IMR-90 (cell line): Measurements from ENCODE around the gene SDK1. TPM values are rescaled to one million over a fixed set of nuclear protein-coding genes. Genes with fewer than 3 reads are reported as not detected.

Experiments
- ATAC-seq: fragments of 200-7000 bp; cut with Tn5 transposase; 2 replicates; pipeline ENCODE4 v1.9.1; 2020; ENCODE audit warnings: low read depth, mild to moderate bottlenecking, moderate library complexity
- BruUV-seq: library from RNA; stranded (reverse); fragments of 400-500 nt; replicated peaks from 2 replicates; lab custom pipeline; 2021; lab: Mats Ljungman, UMichigan
- CTCF ChIA-PET: fragments of 300-600 bp; formaldehyde crosslinking; extraction: SDS; loops from one replicate; lab custom pipeline; 2021; ENCODE audit warnings: antibody characterized with exemption; lab: Yijun Ruan, JAX
- POLR2A ChIA-PET: fragments of 300-600 bp; sonication (Branson Sonifier 250); formaldehyde crosslinking; loops from one replicate; lab custom pipeline; 2022; ENCODE audit warnings: antibody characterized with exemption; ENCODE audit not compliant: unreplicated experiment; lab: Charles Lee
- DNase-seq: peaks from one replicate; pipeline ENCODE4 v3.0.0; 2013
- H2AFZ ChIP-seq: replicated peaks from 2 replicates; pipeline ENCODE3; 2013; ENCODE audit warnings: low read length, mild to moderate bottlenecking; ENCODE audit not compliant: poor library complexity
- H2AK5ac ChIP-seq: 2 replicates; pipeline ENCODE4 v1.6.1; 2013; ENCODE audit warnings: low read depth, low read length, inconsistent platforms
- H2AK9ac ChIP-seq: replicated peaks from 2 replicates; pipeline ENCODE3; 2013; ENCODE audit warnings: mild to moderate bottlenecking, low read depth, low read length, moderate library complexity; ENCODE audit not compliant: poor library complexity
- H2BK120ac ChIP-seq: 2 replicates; pipeline ENCODE4 v1.6.1; 2013; ENCODE audit warnings: low read depth, low read length, inconsistent platforms
- H2BK15ac ChIP-seq: 3 replicates; pipeline ENCODE4 v1.6.1; 2013; ENCODE audit warnings: low read depth, low read length, inconsistent platforms
- H2BK20ac ChIP-seq: 2 replicates; pipeline ENCODE4 v1.6.1; 2013; ENCODE audit warnings: low read depth, mild to moderate bottlenecking, inconsistent platforms, low read length, moderate library complexity
- H2BK5ac ChIP-seq: 2 replicates; pipeline ENCODE4 v1.6.1; 2013; ENCODE audit warnings: mild to moderate bottlenecking, low read depth, low read length, inconsistent platforms; ENCODE audit not compliant: poor library complexity, severe bottlenecking
- H3K14ac ChIP-seq: replicated peaks from 2 replicates; pipeline ENCODE4 v1.6.1; 2013; ENCODE audit warnings: low read depth, low read length, inconsistent platforms
- H3K18ac ChIP-seq: 2 replicates; pipeline ENCODE4 v1.6.1; 2013; ENCODE audit warnings: low read depth, low read length, control low read depth
- H3K23ac ChIP-seq: 2 replicates; pipeline ENCODE4 v1.6.1; 2013; ENCODE audit warnings: low read depth, low read length, inconsistent platforms
- H3K27ac ChIP-seq: 2 replicates; pipeline ENCODE4 v1.5.1; 2013; ENCODE audit warnings: mild to moderate bottlenecking, control low read depth, low read length; ENCODE audit not compliant: insufficient read depth
- H3K27me3 ChIP-seq: 2 replicates; pipeline ENCODE4 v1.6.1; 2013; ENCODE audit warnings: low read length; ENCODE audit not compliant: control insufficient read depth, insufficient read depth
- H3K36me3 ChIP-seq: 2 replicates; pipeline ENCODE4 v1.6.1; 2013; ENCODE audit warnings: low read length, mixed read lengths; ENCODE audit not compliant: control insufficient read depth, insufficient read depth
- H3K4ac ChIP-seq: 2 replicates; pipeline ENCODE4 v1.6.1; 2013; ENCODE audit warnings: low read depth, low read length, inconsistent platforms
- H3K4me1 ChIP-seq: 2 replicates; pipeline ENCODE4 v1.6.1; 2013; ENCODE audit warnings: low read length, mixed read lengths; ENCODE audit not compliant: control insufficient read depth, insufficient read depth
- H3K4me2 ChIP-seq: 2 replicates; pipeline ENCODE4 v1.6.1; 2013; ENCODE audit warnings: low read depth, mild to moderate bottlenecking, control low read depth, low read length, moderate library complexity
- H3K4me3 ChIP-seq: 2 replicates; pipeline ENCODE4 v1.5.1; 2013; ENCODE audit warnings: low read depth, mild to moderate bottlenecking, control low read depth, low read length, moderate library complexity; ENCODE audit not compliant: insufficient read depth
- H3K56ac ChIP-seq: 2 replicates; pipeline ENCODE4 v1.6.1; 2013; ENCODE audit warnings: low read length, inconsistent platforms; ENCODE audit not compliant: insufficient read depth; ENCODE audit errors: extremely low read depth
- H3K79me1 ChIP-seq, 2 experiments: 2 replicates each; pipeline ENCODE4 v1.6.1; 2013; ENCODE audit warnings: low read length in 2 of 2, inconsistent platforms in 1 of 2, low read depth in 1 of 2
- H3K9ac ChIP-seq: 2 replicates; pipeline ENCODE4 v1.6.1; 2013; ENCODE audit warnings: low read depth, low read length, control low read depth
- H3K9me1 ChIP-seq: 2 replicates; pipeline ENCODE4 v1.6.1; 2013; ENCODE audit warnings: low read length, inconsistent platforms; ENCODE audit not compliant: insufficient read depth
- H3K9me3 ChIP-seq: 2 replicates; pipeline ENCODE4 v1.6.1; 2013; ENCODE audit warnings: low read length; ENCODE audit not compliant: control insufficient read depth, insufficient read depth
- H4K20me1 ChIP-seq: 2 replicates; pipeline ENCODE4 v1.6.1; 2013; ENCODE audit warnings: low read length, inconsistent platforms; ENCODE audit not compliant: insufficient read depth
- H4K5ac ChIP-seq: 2 replicates; pipeline ENCODE4 v1.6.1; 2013; ENCODE audit warnings: mild to moderate bottlenecking, low read depth, low read length, control low read depth
- H4K8ac ChIP-seq, 2 experiments: 2 replicates each; pipeline ENCODE4 v1.6.1; 2013; ENCODE audit warnings: low read depth in 2 of 2, low read length in 2 of 2, control low read depth in 1 of 2, inconsistent platforms in 1 of 2
- H4K91ac ChIP-seq: 2 replicates; pipeline ENCODE4 v1.6.1; 2013; ENCODE audit warnings: low read depth, low read length, inconsistent platforms; ENCODE audit not compliant: insufficient read depth
- WGBS, 2 experiments: methylation state at CpG; one replicate each; pipeline versions ENCODE4 v1.1.5 to v1.1.7; 2013; ENCODE audit warnings: missing lambda C conversion rate in 2 of 2; ENCODE audit not compliant: insufficient read length in 1 of 2; ENCODE audit errors: extremely low coverage in 2 of 2; 5-methylcytosine and 5-hydroxymethylcytosine counted together
- dilution Hi-C: fragments of 300-500 bp; cut with HindIII; formaldehyde crosslinking; loops from one replicate; pipeline ENCODE4 v1.14.3; 2018; ENCODE audit warnings: low sequenced_read_pairs; ENCODE audit not compliant: unreplicated experiment
- in situ Hi-C: fragments of 300-500 bp; cut with MboI; formaldehyde crosslinking; loops from 3 replicates; pipeline ENCODE4 v1.14.3; 2019; ENCODE audit warnings: low sequenced_read_pairs, inconsistent platforms, mixed read lengths
- intact Hi-C: fragments of 100-400 bp; cut with micrococcal nuclease; formaldehyde crosslinking; loops from 2 replicates; pipeline ENCODE4 v1.10.0; 2022
- polyA plus RNA-seq, 3 experiments: library from polyadenylated mRNA; depleted of rRNA; stranded (reverse); fragments of >200 nt; gene quantifications; 2 replicates each; pipeline ENCODE4 v1.2.3, GENCODE V29; 2012; ENCODE audit warnings: low replicate concordance in 1 of 3
- total RNA-seq: library from RNA; depleted of rRNA; stranded (reverse); fragments of >200 nt; gene quantifications from 2 replicates; pipeline ENCODE4 v1.2.3, GENCODE V29; 2012
- TF ChIP-seq, protein P1 (sequence below): fragments of 150-350 bp; IDR thresholded peaks from 2 replicates; pipeline ENCODE4 v1.6.1; 2017; ENCODE audit warnings: mild to moderate bottlenecking, antibody characterized with exemption, low read length, low read depth

SDK1 gene
- total and polyA plus RNA-seq, 2 of the 4 experiments (the other 2 are of a cell fraction): 1.5 to 1.6 TPM

DNA sequence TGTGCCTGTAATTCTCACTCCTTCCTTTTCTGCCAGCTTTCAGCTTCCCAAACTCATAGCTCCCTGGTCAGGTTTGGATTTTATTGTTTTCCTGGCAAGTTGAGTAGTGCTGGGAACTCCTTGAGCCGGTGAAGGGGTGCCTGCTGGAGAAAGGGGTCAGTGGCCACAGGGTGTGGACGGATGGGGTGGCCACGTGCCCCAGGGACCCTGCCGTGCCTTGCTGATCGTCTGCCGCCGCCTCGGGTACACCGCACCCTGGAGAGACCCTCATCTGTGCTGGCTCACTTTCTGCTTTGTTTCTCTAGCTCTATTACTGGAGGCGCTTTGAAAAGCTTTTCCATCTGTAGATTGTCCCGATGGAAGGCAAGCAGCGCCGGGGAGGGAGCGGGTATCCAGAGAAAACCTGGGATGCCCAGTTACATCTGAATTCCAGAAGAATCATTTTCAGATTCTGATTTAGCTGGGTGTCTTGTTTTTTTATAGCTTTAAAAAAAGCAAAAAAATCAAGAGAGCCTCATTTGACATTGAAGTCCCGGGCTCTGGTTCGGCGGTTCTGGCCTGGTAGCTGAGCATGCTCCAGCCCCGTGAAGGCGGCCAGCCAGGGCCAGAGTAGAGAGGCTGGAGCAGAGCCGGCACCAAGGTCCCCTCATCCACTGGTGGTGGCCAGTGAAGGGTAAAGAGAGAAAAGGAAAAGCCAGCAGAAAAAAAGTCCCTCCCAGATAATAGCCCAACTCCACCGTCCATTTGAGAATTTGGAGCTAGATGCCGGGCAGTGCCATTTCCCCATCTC lies 870.1 kb downstream of the SDK1 start:
- Histone ChIP-seq H3K27me3 (no peaks in the 10 kb centered on the region), H3K27ac (no peak overlapping the region), H2AK9ac (no peak overlapping the region), H3K56ac (no peak overlapping the region), H3K23ac (no peak overlapping the region), H3K14ac (no peak overlapping the region), H2BK5ac (no peak overlapping the region), H3K4me1 (no peaks in the 10 kb centered on the region), H4K20me1 (no peaks in the 10 kb centered on the region), H4K91ac (no peak overlapping the region), H3K79me1 (no peaks in the 10 kb centered on the region), H3K4ac (no peak overlapping the region), H3K9ac (no peak overlapping the region), H3K18ac (no peak overlapping the region), H3K36me3 (no peaks in the 10 kb centered on the region), H2BK20ac (no peak overlapping the region), H4K8ac (no peak overlapping the region), H3K4me3 (no peak overlapping the region), H2BK120ac (no peak overlapping the region), H3K4me2 (no peak overlapping the region), H4K5ac (no peak overlapping the region), H2AFZ (no peak overlapping the region), H3K9me1 (no peaks in the 10 kb centered on the region), H2AK5ac (no peak overlapping the region), H2BK15ac (no peak overlapping the region), H3K9me3 (peaks cover 15% of the 10 kb centered on the region; the same call in 1 of the 2 replicates)
- TF ChIP-seq, protein P1, sequence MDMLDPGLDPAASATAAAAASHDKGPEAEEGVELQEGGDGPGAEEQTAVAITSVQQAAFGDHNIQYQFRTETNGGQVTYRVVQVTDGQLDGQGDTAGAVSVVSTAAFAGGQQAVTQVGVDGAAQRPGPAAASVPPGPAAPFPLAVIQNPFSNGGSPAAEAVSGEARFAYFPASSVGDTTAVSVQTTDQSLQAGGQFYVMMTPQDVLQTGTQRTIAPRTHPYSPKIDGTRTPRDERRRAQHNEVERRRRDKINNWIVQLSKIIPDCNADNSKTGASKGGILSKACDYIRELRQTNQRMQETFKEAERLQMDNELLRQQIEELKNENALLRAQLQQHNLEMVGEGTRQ: no peak
- WGBS, 2 experiments: 78% methylated on average over 3 of the region's 22 CpGs; no CpG with 5 or more reads in 1 of the 2 experiments
- dilution Hi-C loops (no loop called here), in situ Hi-C loops (no loop called here), intact Hi-C loops (no loop called here)
- no TSS peak for BruUV-seq
- no peak for ATAC-seq
- no peak for DNase-seq
- CTCF ChIA-PET: no interaction called here
- POLR2A ChIA-PET: no interaction called here
